Stimulated activated CD8-positive, alpha-beta memory T cell treated with anti-CD3 and anti-CD28 coated beads, Interleukin-2, amount 100 ng/mL, for 1 hour (primary cell): ENCODE results near the gene CEACAM7.
"Not testable (repeated sequence)": the region's sequence is repeated elsewhere in the genome, so short reads cannot be mapped to it uniquely, and the experiment has no call there.

Experiments used
- DNase-seq, 2 donors: peaks; one replicate each; pipeline ENCODE4 v3.0.0-alpha.2; 2020; ENCODE audit warnings: low read depth in 2 of 2

Gene CEACAM7

DNA sequence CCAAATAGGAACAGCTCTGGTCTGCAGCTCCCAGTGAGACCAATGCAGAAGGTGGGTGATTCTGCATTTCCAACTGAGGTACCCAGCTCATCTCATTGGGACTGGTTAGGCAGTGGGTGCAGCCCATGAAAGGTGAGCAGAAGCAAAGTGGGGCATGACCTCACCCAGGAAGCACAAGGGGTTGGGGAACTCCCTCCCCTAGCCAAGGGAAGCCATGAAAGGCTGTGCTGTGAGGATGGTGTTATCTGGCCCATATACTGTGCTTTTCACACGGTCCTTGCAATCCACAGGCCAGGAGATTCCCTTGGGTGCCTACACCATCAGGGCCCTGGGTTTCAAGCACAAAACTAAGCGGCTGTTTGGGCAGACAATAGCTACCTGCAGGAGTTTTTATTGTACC lies 31.3 kb downstream of the CEACAM7 start:
- DNase-seq: not testable (repeated sequence)

DNA sequence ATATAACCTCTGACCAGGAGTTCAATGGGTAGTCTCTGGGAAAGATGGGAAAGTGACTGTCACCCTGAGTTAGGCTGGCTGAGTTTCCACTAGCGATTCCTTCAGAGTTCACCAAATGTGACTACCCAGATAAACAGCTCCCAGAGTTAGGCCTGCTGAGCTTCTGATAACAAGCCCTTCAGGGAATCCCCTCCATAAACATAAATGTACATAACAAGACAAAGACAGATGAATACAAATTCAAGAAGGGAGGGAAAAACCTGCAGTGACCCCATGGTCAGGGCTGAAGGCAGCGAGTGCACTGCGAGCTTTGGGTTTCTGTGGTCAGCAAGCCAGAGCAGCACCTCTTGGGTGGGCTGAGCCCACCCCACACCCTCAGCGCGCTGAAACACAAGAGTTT lies 35.8 kb downstream of the CEACAM7 start:
- DNase-seq: no peak

DNA sequence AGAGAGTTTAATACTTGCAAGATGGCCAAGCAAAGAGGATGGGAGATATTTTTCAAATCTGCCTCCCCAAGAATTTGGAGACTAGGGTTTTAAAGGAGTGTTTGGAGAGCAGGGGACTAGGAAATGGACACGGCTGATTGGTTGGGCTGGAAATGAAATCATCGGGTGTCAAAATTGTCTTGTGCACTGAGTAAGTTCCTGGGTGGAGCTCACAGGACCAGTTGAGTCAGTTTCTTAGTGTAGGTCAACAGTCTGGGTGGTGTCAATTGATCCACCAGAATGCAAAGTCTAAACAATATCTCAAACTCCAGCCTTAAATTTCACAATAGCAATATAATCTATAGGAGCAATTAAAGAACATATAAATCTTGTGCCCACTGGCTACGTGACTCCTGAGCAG lies 38.2 kb downstream of the CEACAM7 start:
- no peak for DNase-seq

DNA sequence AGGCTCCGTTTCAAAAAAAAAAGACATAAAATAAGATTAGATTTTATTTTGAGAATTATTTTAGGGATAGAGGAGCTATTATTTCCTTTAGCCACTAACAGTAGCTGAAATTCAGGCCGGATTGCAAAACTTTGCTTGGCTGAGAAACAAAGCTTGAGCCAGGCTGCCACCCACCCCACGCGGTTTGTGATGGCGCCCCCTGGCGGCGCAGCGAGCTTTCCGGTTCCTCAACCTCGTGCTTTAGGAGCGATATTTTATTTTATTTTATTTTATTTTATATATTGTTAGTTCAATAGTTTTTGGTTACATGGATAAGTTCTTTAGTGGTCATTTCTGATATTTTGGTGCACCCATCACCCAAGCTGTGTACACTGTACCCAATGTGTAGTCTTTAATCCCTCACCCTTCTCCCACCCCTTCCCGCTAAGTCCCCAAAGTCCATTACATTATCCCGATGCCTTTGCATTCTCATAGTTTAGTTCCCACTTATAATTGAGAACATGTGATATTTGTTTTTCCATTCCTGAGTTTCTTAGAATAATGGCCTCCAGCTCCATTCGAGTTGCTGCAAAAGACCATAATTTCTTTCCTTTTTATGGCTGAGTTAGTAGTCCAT lies 41.4 kb downstream of the CEACAM7 start:
- no peak for DNase-seq

DNA sequence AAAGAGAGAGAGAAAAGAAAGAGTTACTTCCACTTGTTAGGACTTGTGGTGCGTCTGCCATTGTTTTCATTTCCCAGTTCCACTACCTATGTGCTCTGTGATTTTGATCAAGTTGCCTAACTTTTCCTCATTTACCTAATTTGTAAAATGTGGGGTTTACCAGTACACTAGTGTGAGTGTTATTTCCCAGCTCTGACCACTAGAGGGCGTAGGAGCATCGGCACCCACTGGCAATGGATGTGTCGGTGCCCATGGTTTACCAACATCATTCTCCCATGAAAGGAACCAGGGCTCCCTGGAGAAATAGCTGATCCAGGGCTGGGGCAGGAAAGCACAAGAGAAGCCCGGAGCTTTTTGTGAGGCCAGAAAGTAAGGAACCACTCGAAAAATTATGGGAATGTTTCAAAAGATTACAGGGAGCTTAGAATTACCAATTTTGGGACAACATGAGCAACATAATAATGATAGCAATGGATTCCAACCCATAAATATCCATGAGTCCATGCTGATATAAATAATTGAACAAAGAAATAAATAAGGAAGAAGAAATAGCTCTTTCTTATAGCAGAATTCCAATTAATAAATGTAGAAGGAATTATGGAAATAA lies 46.1 kb downstream of the CEACAM7 start:
- DNase-seq: peak; percentile 43 to 44

DNA sequence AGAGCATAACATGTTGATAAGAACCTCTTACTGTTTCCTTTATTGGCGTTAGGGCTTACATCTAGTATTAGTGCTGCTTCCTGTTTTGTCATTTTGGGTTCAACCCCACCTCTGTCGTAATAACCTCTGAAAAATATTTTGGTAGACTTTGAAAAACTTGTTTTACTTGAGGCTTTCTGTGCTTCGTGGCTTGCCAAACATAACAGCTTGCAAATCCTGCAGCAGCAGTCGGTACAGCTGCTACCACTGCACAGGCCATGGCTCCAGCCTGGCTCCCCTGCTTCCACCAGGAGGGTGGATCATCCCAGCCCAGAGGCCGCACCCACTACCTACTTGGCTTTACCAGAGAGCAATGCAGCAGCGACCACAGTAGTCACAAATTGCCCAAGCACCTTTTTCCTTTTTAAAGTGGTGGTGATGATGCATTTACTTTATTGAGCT lies 49.4 kb downstream of the CEACAM7 start:
- no peak for DNase-seq

DNA sequence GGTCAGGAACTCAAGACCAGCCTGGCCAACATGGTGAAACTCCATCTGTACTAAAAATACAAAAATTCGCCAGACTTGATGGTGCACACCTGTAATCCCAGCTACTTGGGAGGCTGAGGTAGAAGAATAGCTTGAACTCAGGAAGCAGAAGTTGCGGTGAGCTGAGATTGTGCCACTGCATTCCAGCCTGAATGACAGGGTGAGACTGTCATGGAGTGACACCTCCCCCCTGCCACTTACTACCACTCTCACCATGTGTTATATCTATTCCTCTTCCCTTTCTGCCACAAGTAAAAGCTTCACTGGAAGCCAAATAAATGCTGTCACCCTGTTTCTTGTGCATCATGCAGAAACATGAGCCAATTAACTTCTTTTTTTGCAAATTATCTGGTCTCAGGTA lies 50.6 kb downstream of the CEACAM7 start:
- DNase-seq: no peak

DNA sequence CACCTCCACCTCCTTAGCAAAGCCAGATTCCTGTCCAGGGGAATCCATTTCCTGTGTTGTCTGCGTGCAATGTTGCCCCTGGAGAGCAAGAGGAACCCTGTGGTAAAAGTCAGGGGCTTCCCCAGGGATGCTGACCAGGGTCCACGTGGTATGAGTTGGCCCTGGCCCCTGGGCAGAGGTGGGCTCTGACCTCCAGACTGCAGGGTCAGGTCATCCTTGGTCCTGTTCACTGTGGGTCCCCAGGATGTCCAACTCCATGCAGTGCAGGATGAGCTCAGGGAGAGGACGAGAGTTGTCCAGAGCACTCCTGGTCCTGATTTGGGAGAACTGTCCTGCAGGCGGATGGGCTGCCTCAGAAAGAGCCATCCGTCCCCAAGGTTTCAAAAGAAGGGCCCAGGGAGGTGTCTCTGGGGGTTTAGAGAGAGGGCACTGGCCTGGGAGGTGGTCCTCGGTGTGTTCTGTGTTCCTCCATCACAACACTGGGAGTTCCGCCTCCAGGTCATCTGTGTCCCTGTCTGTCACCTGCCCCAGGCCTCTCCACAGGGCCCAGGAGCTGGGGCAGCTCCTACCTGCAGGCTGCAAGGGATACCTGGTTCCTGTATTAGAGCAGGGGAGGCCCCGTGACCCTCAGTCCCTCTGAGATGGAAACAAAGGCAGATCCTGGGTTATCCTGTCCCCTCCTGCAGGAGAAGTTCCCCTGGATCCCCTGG lies 59.9 kb downstream of the CEACAM7 start:
- DNase-seq: no peak

DNA sequence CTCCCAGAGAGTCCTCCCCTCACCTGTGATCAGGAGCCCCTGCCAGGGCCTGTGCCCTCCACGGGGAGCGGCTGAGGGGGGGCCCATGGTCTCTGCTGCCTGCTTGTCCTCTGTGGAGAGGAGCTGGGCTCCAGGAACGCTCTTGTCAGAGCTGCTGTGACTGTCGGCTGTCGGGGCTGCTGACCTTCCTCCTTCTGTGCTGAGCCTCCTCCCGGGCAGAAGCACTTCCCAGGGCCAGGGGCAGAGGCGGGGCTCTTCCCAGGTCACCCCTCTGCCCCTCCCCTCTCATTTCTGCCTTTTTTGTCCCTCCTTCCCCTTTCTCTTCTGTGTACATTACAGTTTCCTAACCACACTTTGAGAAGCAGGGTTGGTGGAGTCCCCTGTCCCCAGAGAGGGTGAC lies 61.2 kb downstream of the CEACAM7 start, which contains the start of gene CEACAM4:
Gene CEACAM4 (minus strand): TSS at position 198 of the 400 bp plus-strand sequence. CDS start 111 bp downstream, at position 87.
- DNase-seq: no peak

DNA sequence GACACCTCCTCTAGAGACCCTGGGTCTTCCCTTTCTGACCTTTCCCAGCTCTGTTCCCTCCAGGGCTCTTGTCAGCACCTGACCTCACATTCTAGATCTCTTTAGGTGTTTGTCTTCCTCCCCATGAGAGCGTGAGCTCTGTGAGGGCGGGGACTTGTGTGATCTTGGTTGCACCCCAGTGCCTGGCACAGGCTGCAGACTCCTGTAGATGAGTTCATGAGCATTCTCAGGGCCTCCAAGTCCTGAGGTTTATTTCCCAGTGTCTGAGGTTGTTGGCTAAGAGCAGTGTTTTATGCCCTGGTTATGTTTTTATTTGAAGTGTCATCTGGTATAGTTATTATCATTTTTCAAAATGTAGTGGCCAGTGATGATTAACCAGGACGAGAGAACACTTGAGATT lies 61.8 kb downstream of the CEACAM7 start:
- no peak for DNase-seq

DNA sequence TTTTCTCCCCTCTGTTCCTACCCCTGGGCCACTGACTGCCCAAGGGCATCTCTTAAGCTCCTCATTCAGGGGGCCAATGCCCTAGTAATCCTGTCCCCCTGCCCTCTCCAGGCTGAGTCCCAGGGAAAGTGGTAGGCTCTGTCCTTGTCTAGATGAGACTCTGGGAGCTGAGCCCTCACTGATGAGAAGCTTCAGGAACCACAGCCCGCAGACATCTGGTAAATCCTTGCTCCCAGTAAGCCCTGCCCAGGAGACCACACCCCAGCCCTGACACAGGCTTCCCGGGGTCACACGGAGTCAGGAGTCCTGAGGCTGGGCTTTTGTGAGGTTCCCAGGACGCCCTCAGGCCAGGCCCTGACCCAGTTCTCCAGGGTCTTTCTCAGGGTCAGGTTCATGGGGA lies 63.1 kb downstream of the CEACAM7 start:
- no peak for DNase-seq

DNA sequence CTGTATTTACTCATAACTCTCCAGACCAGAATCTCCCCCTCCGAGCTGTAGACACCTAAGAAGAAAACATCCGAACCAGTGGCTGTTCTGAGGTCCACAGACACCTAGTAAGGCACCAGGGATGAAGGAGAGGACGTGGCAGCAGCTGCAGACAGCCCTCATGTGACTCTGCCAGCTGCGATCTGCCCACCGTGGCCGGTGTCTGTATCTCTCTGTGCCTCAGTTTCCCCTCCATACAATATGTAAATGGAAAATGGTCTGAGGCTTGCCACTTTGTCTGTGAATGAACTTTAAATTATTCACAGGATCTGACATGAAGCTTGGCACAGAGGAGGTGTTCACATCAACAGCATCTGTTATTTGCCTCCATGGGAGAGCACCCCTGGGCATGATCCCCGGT lies 63.6 kb downstream of the CEACAM7 start:
- DNase-seq: no peak

DNA sequence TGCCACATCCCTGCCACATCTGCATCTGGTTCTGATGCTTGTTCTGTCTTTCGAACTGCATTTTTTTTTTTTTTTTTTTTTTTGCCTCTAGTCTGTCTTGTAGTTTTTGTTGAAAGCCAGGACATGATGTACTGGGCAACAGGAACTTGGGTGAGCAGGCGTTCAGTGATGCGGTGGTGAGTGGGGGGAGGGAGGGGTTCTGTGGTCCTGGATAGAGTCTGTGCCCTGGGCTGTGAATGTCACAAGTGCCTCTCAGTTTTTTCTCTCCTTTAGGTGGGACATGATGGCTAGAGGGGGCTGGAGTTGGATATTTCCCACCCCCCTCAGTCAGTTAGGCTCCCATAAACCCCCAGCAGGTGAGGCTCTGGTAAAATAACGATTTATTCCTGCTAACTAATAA lies 64.7 kb downstream of the CEACAM7 start:
- DNase-seq: no peak
